ENCODE data around the gene GBP2.
A peak's percentile ranks its signal among the peaks of the same experiment; 100 is the strongest.
"Not testable (repeated sequence)": the region's sequence is repeated elsewhere in the genome, so short reads cannot be mapped to it uniquely, and the experiment has no call there.

Gene GBP2

DNA sequence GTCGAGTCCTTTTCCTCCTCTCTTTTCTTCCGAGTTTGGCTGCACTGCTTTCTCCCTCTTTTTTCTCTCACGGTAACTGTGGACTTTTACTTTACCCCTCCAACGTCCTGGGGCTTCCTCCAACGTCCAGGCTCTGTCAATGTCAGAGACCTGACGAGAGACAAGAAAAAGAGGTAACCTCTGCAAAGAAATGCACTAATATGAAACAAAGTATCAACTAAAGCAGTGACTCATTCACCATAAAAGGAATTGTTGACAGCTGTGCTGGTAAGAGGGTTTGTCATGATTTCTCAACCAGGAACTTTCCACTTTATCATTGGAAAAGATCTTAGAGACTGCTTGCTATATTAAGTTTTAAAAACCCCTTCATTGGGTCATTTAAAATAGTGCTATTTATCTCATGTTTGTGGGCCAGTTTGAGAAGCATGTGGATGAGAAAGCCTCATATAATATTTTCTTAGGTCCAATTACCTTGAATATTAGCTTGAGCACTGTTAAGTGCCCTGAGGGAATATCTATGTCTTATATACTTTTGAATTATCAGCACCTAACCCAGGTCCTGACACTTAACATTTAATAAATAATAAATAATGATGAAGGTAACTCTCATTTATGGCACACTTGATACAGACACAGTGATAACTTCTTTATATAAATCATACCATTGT is at the start of gene GBP2:
GBP2 (minus strand) TSS at position 202 of the 668 bp plus-strand sequence. CDS start 4,148 bp downstream, outside the sequence.
- peak; percentile 48 to 49 for DNase-seq (ENCODE audit: low read depth in 2 of 2)

GRCh38 chr1:89174491-89174890 is 48.6 kb upstream of the GBP2 start:
- DNase-seq (ENCODE audit: low read depth in 2 of 2): no peak

- no peak for DNase-seq (ENCODE audit: low read depth in 2 of 2)
Measured at GRCh38 chr1:89172468-89173143, 46.7 kb upstream of the GBP2 start.

- DNase-seq (ENCODE audit: low read depth in 2 of 2): no peak
Measured at GRCh38 chr1:89171067-89171438, 45.1 kb upstream of the GBP2 start.

DNA sequence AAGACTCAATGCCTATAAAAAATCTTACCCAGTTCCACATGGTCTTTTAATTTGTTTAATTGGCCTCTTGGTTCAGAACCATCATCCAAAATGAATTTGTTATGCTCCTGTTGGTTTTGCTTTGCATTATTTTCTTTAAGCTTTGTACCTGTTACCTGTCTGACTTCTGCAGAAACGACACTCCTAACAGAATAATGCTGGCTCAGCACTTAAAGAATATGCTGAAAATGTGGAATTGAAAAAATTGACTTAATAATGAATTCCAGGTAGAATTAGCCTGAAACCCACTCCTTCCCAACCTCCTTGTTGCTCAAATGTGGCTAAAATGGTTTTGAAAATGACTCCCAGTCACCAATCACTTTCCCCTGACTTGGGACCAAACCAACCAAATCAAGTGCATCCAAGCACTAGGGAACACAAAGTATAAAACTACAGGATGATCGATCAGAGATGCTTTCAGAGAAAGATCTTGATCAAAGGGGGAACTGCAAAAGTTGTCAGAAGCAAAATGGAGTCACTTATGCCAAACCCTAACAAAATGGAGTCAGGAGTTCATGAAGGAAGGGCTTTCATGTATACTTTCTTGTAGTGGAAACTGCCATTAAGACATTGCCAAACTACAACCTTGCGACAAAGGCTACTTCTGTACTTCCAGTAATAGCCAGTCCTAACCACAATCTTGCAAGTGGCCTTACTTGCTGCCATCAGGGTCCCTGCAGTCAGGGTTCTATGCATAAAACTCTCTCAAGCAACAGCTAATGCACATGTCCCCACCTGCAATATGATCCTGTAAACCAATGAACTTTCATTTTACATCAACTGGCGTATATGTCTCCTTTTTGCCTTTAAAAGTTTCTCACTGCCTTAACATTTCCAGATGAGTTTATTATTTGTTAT is 44.5 kb upstream of the GBP2 start:
- no peak for DNase-seq (ENCODE audit: low read depth in 2 of 2)

- DNase-seq (ENCODE audit: low read depth in 2 of 2): no peak
Measured at GRCh38 chr1:89169166-89169565, 43.3 kb upstream of the GBP2 start.

DNA sequence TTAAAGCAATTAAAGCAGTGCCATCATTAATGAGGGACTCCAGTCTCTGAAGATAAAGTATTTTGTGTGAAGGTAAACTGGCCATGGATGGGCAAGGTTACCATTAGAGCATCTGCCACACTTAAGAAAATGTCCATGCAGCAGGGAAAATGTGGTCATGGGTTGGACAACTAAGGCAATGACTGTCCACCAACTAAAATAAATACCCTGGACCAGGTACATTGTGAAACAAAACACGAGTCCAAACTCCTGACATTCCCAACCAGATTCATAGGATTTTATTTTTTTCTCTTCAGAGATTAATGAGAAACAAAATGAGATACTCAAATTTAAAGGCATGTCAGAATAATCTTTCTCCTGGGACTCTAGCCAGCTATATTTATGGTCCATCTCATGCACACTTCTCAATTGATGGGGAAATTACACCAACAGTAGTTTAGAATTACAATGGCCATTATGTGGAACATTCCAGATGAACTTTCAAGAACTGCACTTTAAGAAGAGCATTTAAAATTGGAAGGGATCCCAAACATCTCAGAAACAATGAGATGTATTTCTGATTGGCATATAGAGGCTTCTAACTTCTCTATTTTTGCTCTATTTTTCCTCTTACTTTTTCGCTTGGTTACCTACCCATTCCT is 41.8 kb upstream of the GBP2 start:
- DNase-seq (ENCODE audit: low read depth in 2 of 2): no peak

DNA sequence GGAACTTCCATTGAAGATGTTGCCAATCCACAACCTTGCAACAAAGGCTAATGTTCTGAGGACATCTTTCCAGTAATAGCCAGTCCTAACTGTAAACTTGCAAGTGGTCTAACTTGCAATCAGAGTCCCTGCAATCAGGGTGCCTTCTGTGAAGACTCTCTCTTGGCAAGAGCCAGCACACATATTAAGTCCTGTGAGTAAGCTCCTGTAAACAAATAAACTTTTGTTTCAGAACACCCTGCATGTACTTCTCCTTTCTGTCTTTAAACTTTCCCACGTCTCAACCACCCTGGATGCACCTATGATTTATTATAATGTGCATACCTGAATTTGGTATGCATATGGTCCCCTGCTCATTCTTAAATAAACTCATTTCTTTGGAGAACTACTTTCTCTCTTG is 40.8 kb upstream of the GBP2 start:
- no peak for DNase-seq (ENCODE audit: low read depth in 2 of 2)

DNA sequence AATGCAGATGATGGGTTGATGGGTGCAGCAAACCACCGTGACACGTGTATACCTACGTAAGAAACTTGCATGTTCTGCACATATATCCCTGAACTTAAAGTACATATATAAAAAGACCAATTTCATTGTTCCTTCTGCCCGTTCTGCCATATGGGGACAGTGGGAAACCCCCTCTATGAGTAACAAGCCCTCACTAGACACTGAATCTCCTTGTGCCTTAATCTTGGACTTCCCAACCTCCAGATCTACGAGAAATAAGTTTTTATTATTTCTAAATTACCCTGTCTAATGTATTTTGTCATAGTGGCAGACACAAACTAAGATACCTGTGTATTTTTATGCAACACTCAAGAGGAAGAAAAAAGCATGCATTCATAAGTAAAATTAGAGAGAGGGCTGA is 39.9 kb upstream of the GBP2 start:
- no peak for DNase-seq (ENCODE audit: low read depth in 2 of 2)

- no peak for DNase-seq (ENCODE audit: low read depth in 2 of 2)
Measured at GRCh38 chr1:89151047-89151446, 25.1 kb upstream of the GBP2 start.

DNA sequence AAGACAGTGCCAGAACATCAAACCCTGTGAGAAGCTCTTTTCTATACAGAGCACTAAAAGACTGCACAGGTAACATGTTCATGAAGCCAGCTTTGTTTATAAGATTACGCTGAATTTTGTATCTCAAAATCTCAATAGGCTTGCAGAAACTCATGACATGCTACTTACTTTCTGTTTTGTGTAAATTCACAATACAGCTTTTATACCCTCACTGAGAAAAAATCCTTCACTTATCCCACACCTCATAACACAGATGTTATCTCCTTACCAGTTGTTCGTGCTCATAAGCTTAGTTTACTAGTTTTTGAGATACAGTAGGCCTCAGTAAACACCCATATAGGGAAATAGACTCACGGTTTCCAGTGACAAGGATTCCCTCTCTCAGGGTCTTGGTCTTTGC is 24.1 kb upstream of the GBP2 start:
- DNase-seq (ENCODE audit: low read depth in 2 of 2): no peak

DNA sequence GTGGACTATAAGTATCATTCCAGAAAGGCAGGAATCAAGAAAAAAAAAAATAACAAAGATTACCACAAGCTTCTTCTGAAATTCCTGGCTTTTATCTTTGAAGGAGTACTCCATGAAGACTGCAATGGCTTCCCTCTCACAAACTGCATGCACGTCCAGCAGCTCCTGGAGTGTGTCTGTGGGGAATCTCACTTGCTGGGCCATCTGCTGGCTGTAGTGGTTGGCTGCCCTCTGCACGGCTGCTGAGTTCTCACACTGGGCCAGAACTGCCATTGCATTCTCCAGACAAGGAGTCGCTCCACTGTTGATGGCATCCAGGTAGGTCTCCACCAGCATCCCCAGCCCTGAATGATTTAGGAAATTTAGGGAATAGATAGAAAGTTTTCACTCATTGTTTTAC is 23.3 kb upstream of the GBP2 start:
- DNase-seq (ENCODE audit: low read depth in 2 of 2): no peak

DNA sequence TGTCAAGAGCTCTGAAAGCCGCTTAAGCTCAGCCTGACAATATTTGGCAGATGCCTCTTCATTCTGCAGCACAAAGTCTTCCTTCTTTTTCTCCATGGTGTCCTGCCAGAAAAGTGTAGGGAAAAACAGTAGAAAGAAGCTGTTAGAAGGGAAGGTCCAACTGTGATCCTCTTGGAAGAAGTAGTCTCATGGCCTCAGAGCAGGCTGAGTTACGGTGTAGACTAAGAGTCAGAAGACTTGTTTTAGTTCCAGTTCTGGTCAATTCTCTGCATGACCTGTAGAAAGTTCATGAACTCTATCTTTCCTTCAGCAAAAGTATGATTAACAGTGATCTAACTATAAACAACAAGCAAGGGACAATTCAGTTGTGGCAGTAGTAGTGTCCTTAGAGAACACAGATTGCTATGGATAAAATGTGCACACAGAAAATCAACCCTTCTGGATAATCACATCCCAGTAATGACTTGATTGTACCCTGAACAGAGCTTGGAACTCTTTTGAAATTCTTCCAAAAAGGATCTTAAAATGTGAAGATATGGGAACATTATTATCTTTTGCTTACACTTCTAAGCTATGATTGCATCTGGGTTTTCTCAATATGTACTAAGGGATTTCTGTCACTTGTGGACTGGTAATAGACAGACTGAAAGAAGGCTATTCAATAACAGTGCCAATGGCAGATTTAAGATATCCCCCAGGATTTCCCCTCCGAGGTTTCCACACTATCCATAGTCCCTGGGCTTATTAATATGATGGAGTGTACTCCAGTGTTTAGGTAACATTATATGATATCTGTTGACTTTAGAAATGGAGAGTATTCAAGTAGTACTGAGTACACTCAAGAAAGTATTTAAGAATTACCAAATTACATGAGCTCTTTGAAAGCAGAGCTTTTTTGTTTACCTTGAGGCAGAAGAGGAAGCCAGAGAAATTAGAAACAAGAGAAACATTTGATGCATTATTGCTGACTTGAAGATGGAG is 22.1 kb upstream of the GBP2 start:
- no peak for DNase-seq (ENCODE audit: low read depth in 2 of 2)

- DNase-seq (ENCODE audit: low read depth in 2 of 2): no peak
Measured at GRCh38 chr1:89146721-89147120, 20.8 kb upstream of the GBP2 start.

- no peak for DNase-seq (ENCODE audit: low read depth in 2 of 2)
Measured at GRCh38 chr1:89143484-89143883, 17.6 kb upstream of the GBP2 start.

- DNase-seq (ENCODE audit: low read depth in 2 of 2): no peak
Measured at GRCh38 chr1:89142160-89142559, 16.2 kb upstream of the GBP2 start.

GRCh38 chr1:89133747-89134146 is 7.8 kb upstream of the GBP2 start:
- no peak for DNase-seq (ENCODE audit: low read depth in 2 of 2)

- no peak for DNase-seq (ENCODE audit: low read depth in 2 of 2)
Measured at GRCh38 chr1:89130716-89131115, 4.8 kb upstream of the GBP2 start.

- no peak for DNase-seq (ENCODE audit: low read depth in 2 of 2)
Measured at GRCh38 chr1:89129911-89130310, 4.0 kb upstream of the GBP2 start.

GRCh38 chr1:89128003-89128458 is 2.1 kb upstream of the GBP2 start:
- DNase-seq (ENCODE audit: low read depth in 2 of 2): not testable (repeated sequence)

All from fibroblast of skin of left biceps (primary cell).